ENCODE results near the gene RNPEPL1.

The RNPEPL1 gene

GRCh38 chr2:240578488-240578887, 10.2 kb downstream of the RNPEPL1 start:
- no peak for DNase-seq

- no peak for DNase-seq
Observed at GRCh38 chr2:240579071-240579762, 10.9 kb downstream of the RNPEPL1 start.

- no peak for DNase-seq
Observed at GRCh38 chr2:240579771-240580614, 11.7 kb downstream of the RNPEPL1 start.

- DNase-seq: no peak
Observed at GRCh38 chr2:240581811-240582210, 13.5 kb downstream of the RNPEPL1 start.

- DNase-seq: no peak
Observed at GRCh38 chr2:240582781-240583180, 14.5 kb downstream of the RNPEPL1 start.

- DNase-seq: no peak
Observed at GRCh38 chr2:240583774-240584173, 15.5 kb downstream of the RNPEPL1 start.

GRCh38 chr2:240584486-240585031, 16.3 kb downstream of the RNPEPL1 start:
- no peak for DNase-seq

- no peak for DNase-seq
Observed at GRCh38 chr2:240585101-240585500, 16.8 kb downstream of the RNPEPL1 start.

- no peak for DNase-seq
Observed at GRCh38 chr2:240585681-240586197, 17.5 kb downstream of the RNPEPL1 start.

GRCh38 chr2:240586198-240586918, 18.1 kb downstream of the RNPEPL1 start, which contains the start of gene CAPN10:
TSS of gene CAPN10 (plus strand) at chr2:240586734. CDS start at chr2:240586912, 178 bp downstream.
- peak; percentile 94 for DNase-seq

GRCh38 chr2:240586919-240587800, 18.9 kb downstream of the RNPEPL1 start:
- DNase-seq: no peak

- no peak for DNase-seq
Observed at GRCh38 chr2:240588006-240588655, 19.8 kb downstream of the RNPEPL1 start.

- DNase-seq: no peak
Observed at GRCh38 chr2:240588669-240589068, 20.4 kb downstream of the RNPEPL1 start.

- DNase-seq: no peak
Observed at GRCh38 chr2:240589375-240589774, 21.1 kb downstream of the RNPEPL1 start.

- DNase-seq: no peak
Observed at GRCh38 chr2:240589850-240590525, 21.7 kb downstream of the RNPEPL1 start.

GRCh38 chr2:240590681-240591111, 22.4 kb downstream of the RNPEPL1 start:
- no peak for DNase-seq

GRCh38 chr2:240591226-240591625, 22.9 kb downstream of the RNPEPL1 start:
- DNase-seq: no peak

GRCh38 chr2:240591784-240592183, 23.5 kb downstream of the RNPEPL1 start:
- DNase-seq: no peak

- no peak for DNase-seq
Observed at GRCh38 chr2:240593026-240593702, 24.9 kb downstream of the RNPEPL1 start.

Data from amniotic stem cell (primary cell).